NAMALWA (cell line): Measurements from ENCODE around the gene KCNK15.
"Not testable (repeated sequence)": the region's sequence is repeated elsewhere in the genome, so short reads cannot be mapped to it uniquely, and the experiment has no call there.

Experiments
- DNase-seq: peaks from one replicate; pipeline ENCODE4 v3.0.0-alpha.2; 2015; ENCODE audit warnings: low spot score

The KCNK15 gene

GRCh38 chr20:44759595-44759994 lies 13.9 kb downstream of the KCNK15 start:
- no peak for DNase-seq

- no peak for DNase-seq
Measured at GRCh38 chr20:44761423-44761822, 15.8 kb downstream of the KCNK15 start.

- DNase-seq: no peak
Measured at GRCh38 chr20:44762466-44763140, 16.9 kb downstream of the KCNK15 start.

- not testable (repeated sequence) for DNase-seq
Measured at GRCh38 chr20:44763798-44764197, 18.1 kb downstream of the KCNK15 start.

GRCh38 chr20:44765091-44765490 lies 19.4 kb downstream of the KCNK15 start:
- DNase-seq: no peak

GRCh38 chr20:44765701-44766347 lies 20.2 kb downstream of the KCNK15 start:
- DNase-seq: no peak

- no peak for DNase-seq
Measured at GRCh38 chr20:44768256-44768655, 22.6 kb downstream of the KCNK15 start.

GRCh38 chr20:44768854-44769480 lies 23.3 kb downstream of the KCNK15 start:
- DNase-seq: peak; percentile 35

GRCh38 chr20:44769481-44769863 lies 23.8 kb downstream of the KCNK15 start:
- no peak for DNase-seq

GRCh38 chr20:44770484-44771171 lies 25.0 kb downstream of the KCNK15 start:
- DNase-seq: peak; percentile 15

- DNase-seq: no peak
Measured at GRCh38 chr20:44771172-44771535, 25.5 kb downstream of the KCNK15 start.

- DNase-seq: no peak
Measured at GRCh38 chr20:44772636-44773035, 27.0 kb downstream of the KCNK15 start.

GRCh38 chr20:44773070-44773829 lies 27.6 kb downstream of the KCNK15 start:
- no peak for DNase-seq

GRCh38 chr20:44776980-44777379 lies 31.3 kb downstream of the KCNK15 start:
- DNase-seq: peak; percentile 39

- DNase-seq: peak; percentile 63
Measured at GRCh38 chr20:44780226-44780625, 34.6 kb downstream of the KCNK15 start.

GRCh38 chr20:44781118-44781517 lies 35.5 kb downstream of the KCNK15 start:
- DNase-seq: no peak

- DNase-seq: no peak
Measured at GRCh38 chr20:44781791-44782190, 36.1 kb downstream of the KCNK15 start.

- no peak for DNase-seq
Measured at GRCh38 chr20:44784688-44785087, 39.0 kb downstream of the KCNK15 start.

- no peak for DNase-seq
Measured at GRCh38 chr20:44785768-44786167, 40.1 kb downstream of the KCNK15 start.

GRCh38 chr20:44787299-44787698 lies 41.6 kb downstream of the KCNK15 start:
- DNase-seq: no peak

GRCh38 chr20:44788706-44789456 lies 43.2 kb downstream of the KCNK15 start:
- no peak for DNase-seq
